B cell (primary cell): Measurements from ENCODE around the gene MBP.

ENCODE experiments used
- EZH2 ChIP-seq: IDR thresholded peaks from 2 replicates; pipeline ENCODE4 v1.6.1; 2012; ENCODE audit warnings: borderline replicate concordance, low read depth, mild to moderate bottlenecking, moderate library complexity, low read length; ENCODE audit not compliant: insufficient read depth, poor library complexity, severe bottlenecking
- TF ChIP-seq, protein P1 (sequence below): fragments of 200-600 bp; IDR thresholded peaks from one replicate; pipeline ENCODE4 v1.8.0; 2022; ENCODE audit warnings: antibody characterized with exemption, mild to moderate bottlenecking

DNA sequence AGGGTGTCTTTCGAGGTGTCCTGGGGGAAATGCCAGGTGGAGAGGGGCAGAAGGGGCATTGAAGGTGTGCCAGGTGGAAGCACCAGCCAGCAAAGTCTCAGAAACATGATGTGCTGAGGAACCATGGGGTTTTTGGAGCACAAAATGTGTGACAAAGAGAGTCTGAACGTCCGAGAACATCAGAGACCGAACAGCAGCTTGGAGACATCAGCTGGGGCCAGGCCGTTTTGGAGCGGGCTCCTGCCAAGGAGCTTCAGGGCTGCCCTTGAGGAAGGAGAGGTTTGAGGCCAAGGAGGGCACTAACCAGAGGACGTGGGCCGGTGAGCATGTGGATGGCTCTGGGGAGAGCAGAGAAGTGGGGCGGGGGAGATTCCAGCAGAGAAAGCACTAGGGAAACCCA lies 5.3 kb upstream of the MBP start:
- TF ChIP-seq, protein P1, sequence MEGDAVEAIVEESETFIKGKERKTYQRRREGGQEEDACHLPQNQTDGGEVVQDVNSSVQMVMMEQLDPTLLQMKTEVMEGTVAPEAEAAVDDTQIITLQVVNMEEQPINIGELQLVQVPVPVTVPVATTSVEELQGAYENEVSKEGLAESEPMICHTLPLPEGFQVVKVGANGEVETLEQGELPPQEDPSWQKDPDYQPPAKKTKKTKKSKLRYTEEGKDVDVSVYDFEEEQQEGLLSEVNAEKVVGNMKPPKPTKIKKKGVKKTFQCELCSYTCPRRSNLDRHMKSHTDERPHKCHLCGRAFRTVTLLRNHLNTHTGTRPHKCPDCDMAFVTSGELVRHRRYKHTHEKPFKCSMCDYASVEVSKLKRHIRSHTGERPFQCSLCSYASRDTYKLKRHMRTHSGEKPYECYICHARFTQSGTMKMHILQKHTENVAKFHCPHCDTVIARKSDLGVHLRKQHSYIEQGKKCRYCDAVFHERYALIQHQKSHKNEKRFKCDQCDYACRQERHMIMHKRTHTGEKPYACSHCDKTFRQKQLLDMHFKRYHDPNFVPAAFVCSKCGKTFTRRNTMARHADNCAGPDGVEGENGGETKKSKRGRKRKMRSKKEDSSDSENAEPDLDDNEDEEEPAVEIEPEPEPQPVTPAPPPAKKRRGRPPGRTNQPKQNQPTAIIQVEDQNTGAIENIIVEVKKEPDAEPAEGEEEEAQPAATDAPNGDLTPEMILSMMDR: no peak
- TF ChIP-seq EZH2: no peak
